Measurements from ENCODE around the gene EXTL1.

EXTL1 gene

DNA sequence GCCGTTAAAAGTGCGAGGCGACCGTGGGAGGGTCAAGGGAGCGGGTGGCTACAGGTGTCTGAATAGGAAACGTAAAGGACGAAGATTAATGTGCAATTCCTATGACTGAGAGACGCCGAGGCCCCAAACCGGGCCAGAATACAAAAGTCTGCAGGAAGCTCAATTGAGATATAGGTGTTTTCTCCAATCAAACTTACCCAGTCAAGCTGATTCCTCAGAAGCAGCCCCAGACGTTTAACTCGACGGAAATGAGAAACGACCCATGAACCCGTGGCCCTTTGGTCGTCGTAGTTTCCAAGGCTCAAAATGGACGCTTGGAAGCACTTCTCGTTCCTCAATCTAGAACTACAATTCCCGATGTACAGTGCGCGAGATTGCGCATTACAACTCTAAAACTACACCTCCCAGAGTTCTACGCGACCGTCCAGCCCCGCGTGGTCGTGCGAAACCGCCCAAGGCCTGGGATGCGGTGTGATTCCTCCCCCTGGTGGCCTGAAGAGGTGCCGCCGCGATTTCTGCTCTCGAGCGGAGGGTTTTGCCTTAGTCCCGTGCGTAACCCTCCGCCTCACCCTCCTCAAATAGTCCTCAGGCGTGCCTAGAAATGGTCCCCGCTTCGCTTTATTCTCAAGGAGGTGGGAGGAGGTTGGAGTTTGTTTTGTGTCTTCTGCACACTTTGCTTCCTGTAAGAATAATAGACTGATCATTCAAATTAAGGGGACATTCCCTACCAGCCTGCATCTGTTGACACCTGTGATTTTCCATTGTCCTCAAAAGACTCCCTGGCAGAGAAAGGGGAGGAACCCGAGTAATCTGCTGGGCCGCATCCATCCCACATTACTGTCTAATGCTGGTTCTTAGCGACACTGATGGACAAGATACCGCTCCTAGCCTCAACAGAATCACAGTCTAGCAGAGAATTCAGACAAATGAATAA lies 23.5 kb upstream of the EXTL1 start, which contains the start of gene PAFAH2:
PAFAH2 (minus strand) TSS at position 236 of the 934 bp plus-strand sequence. CDS start 7,247 bp downstream, outside the sequence.
- peak; percentile 93 for DNase-seq

GRCh38 chr1:25999041-25999800 lies 22.4 kb upstream of the EXTL1 start:
- no peak for DNase-seq

GRCh38 chr1:26003262-26003661 lies 18.3 kb upstream of the EXTL1 start:
- DNase-seq: no peak

DNA sequence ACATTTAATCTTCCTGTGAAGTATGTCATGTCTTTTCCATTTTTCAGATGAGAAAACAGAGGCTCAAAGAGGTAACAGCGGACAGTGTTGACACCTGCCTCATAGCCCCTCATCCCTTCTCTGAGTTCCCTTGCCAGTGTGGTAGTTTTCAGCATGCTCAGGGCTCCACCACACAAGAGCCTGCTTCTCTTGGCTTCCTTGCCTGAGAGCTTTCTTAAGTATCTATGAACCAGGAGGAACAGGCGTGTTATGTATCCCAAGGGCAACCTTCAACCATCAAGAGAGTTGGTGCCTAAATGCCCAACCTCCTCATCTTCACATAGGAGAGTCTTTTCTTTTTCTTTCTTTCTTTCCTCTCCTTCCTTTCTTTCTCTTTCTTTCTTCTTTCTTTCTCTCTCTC lies 17.8 kb upstream of the EXTL1 start:
- DNase-seq: no peak

- DNase-seq: no peak
These were observed 16.0 kb upstream of the EXTL1 start for GRCh38 chr1:26005434-26006105.

GRCh38 chr1:26006710-26007109 lies 14.9 kb upstream of the EXTL1 start:
- no peak for DNase-seq

DNA sequence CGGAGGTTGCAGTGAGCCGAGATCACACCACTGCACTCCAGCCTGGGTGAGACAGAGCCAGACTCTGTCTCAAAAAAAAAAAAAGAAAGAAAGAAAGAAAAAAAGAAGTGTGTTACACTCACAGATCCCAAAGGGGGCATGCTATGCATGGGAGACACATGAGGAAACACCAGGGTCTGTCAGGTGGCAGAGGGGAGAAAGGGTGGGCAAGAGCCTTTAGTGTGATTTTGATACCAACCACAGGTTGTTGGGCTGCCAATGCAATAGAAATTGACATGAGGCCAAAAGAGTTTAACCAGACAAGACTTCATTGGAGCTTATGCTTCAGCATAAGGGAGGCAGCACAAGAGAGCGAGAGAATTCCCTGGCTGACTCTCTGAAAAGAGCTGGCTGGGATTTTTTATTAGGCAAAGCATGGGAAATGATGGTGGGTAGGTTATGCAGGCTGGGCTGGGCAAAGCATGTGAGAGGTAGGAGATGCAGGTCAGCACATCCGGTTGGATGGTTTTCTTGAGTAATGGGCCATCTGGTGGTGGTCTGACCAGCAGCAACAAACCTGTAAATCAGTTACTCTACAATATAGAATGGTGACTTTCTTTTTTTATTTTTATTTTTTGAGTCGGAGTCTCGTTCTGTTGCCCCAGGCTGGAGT lies 11.7 kb upstream of the EXTL1 start:
- DNase-seq: no peak

DNA sequence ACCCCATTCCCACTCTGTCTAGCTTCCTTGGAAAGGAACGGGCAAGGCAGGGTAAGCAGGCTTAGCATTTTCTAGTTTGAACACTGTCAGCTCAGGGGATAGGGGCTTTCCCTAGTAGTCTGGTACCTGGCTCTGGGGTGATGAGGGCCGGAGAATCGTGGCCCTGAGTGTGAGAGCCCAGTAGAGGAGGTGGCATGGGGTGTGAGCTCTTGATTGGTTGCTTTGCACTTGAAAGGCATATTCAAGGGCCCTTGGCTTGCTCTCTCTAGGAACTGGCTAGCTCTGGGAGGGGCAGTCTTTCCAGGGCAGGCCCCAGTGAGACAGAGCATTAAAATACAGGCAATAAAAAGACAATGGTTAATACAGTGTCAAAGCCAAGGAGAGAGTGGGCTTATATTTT lies 10.8 kb upstream of the EXTL1 start:
- DNase-seq: no peak

DNA sequence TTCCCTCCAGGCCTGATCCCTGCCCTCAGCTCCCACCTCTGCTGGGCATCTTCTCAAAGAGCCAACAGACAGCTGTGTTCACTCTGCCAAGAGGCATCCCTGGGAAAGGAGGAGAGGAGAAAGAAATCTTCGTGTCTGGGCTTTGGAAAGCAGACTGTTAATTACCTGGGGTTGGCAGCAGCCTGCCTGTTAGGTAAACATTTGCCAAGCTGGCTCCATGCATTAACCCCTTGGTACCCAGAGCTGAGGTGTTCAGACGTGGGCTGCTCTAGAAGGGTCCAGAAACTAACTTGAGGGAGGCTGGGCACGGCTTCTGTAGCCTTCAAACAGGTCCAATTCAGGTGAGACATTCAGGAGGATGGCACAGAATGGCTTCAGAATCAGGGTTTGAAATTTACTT lies 8.7 kb upstream of the EXTL1 start:
- no peak for DNase-seq

DNA sequence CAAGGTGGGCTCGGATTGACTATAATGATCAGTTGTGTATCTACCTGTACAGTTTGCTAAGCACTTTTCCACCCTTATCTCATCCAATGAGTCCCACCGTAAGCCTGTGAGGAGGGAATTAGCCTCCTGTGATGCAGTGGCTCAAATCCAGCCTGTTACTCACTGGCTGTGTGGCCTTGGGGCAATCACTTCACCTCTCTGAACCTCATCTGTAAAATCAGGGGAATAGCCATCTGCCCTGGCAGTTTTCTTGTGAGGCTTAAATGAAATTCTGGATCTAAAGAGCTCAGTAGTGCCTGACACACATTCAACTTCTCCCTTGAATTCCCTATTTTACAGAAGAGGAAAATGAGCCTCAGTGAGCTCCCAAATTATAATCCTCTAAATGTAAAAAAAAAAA lies 7.4 kb upstream of the EXTL1 start:
- no peak for DNase-seq

DNA sequence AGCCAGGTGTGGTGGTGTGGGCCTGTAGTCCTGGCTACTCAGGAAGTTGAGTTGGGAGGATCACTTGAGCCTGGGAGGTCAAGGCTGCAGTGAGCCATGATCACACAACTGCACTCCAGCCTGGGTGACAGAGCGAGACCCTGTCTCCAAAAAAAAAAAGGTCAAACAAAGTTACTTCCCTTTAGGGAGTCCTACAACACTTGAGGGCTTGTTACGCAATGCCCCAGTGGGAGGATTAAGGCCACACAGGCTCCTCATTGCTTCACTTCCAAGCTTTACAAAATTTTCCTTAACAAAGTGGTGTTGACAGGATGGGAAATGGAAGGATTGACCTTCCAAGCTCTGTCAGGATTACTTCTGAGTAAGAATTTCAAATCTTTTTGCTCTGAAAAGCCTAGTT lies 6.2 kb upstream of the EXTL1 start:
- DNase-seq: no peak

- no peak for DNase-seq
These were observed 5.2 kb upstream of the EXTL1 start for GRCh38 chr1:26016258-26016952.

- peak; percentile 26 for DNase-seq
These were observed 4.5 kb upstream of the EXTL1 start for GRCh38 chr1:26016953-26017545.

DNA sequence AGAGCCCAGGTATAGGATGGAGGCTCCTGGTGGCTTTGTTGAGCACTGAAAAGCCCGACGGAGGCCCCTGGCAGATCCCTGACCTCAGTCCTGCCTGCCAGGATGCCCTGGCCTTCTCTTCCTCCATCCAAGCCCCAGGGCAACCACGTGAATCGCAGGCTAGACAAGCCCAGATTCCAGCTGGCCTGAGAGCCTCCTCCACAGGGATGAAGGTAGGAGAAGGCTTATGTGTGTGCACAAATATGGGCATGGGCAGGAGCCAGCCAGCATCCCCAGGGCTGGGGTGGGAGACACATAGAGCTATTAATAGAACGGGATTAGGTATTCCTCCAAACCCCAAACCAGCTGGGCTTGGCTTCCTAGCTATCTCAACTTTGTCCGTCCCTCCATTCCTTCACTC lies 4.0 kb upstream of the EXTL1 start:
- DNase-seq: no peak

- DNase-seq: no peak
These were observed 1.8 kb upstream of the EXTL1 start for GRCh38 chr1:26019641-26020315.

GRCh38 chr1:26020330-26020768 lies 1.2 kb upstream of the EXTL1 start:
- DNase-seq: no peak

GRCh38 chr1:26020941-26021646 lies 481 bp upstream of the EXTL1 start:
- no peak for DNase-seq

DNA sequence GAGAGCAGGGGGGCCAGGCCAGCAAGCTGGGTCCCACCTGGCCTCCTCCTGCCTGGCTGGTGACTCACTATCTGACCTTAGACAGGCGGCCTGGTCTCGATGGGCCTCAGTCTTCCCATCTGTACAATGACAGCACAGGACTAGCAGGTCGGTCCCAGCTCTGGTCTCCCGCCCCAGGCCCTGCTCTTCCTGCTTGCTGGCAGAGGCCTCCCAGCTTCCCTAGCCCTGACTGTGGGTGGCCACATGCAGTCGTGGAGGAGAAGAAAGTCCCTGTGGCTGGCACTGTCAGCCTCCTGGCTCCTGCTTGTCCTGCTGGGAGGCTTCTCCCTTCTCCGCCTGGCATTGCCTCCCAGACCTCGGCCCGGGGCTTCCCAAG lies 817 bp downstream of the EXTL1 start:
- DNase-seq: no peak

- DNase-seq: no peak
These were observed 1.4 kb downstream of the EXTL1 start for GRCh38 chr1:26023009-26023408.

DNA sequence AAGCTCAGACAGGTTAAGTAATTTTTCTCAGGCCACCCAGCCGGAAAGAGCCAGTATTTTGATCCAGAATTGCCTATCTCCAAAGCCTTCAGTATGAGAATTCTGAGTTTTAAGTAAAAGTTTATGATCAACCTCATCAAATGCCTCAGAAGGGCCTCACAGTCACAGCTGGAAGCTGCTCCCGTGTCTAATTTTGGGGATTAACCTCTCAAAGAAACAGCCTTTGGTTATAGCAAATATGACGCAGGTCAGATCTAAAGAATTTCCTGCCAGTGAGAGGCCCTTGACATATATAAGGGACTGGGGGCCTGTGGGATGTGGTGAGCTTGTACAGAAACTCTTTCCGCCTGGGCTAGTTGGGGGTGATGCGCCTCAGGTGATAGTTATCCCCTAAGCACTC lies 2.3 kb downstream of the EXTL1 start:
- DNase-seq: no peak

GRCh38 chr1:26025060-26025459 lies 3.5 kb downstream of the EXTL1 start:
- no peak for DNase-seq

Data from activated T-cell treated with anti-CD3 and anti-CD28 coated beads, Interleukin-2, amount 50 U/mL, for 1 hour (primary cell).